CD14-positive monocyte (primary cell): ENCODE results near the gene NKAIN2. TPM values are rescaled to one million over a fixed set of nuclear protein-coding genes. Genes with fewer than 3 reads are reported as not detected.

Experiments
- DNase-seq, 3 donors: peaks; one replicate each; pipeline ENCODE4 v3.0.0-alpha.2; 2011 to 2022
- H2AFZ ChIP-seq: 2 replicates; pipeline ENCODE4 v1.6.0; 2012; ENCODE audit warnings: mild to moderate bottlenecking, low read depth, low read length, inconsistent platforms; ENCODE audit not compliant: insufficient read depth, poor library complexity, severe bottlenecking
- H3K27ac ChIP-seq, 2 donors: 1 replicate in 1 of 2; 2 replicates in 1 of 2; pipeline ENCODE4 v1.5.1; 2012 to 2013; ENCODE audit warnings: low read length in 2 of 2, control low read depth in 1 of 2, inconsistent platforms in 1 of 2, low read depth in 1 of 2, mild to moderate bottlenecking in 1 of 2
- H3K27me3 ChIP-seq, 2 donors: one replicate each; pipeline versions ENCODE4 v1.6.0 to v1.6.1; 2011 to 2013; ENCODE audit warnings: low read length in 2 of 2; ENCODE audit not compliant: control insufficient read depth in 2 of 2, insufficient read depth in 2 of 2
- H3K36me3 ChIP-seq, 2 donors: replicated peaks in 1 of 2; 1 replicate in 1 of 2; 2 replicates in 1 of 2; pipeline versions ENCODE4 v1.5.1 to v1.6.1; 2012 to 2013; ENCODE audit warnings: low read length in 2 of 2, control low read depth in 1 of 2, inconsistent platforms in 1 of 2, mild to moderate bottlenecking in 1 of 2; ENCODE audit not compliant: insufficient read depth in 2 of 2, control insufficient read depth in 1 of 2
- H3K4me1 ChIP-seq, 2 donors: 1 replicate in 1 of 2; 2 replicates in 1 of 2; pipeline versions ENCODE4 v1.5.1 to v1.6.1; 2012 to 2013; ENCODE audit warnings: low read length in 2 of 2, control low read depth in 1 of 2, inconsistent platforms in 1 of 2, mild to moderate bottlenecking in 1 of 2, moderate library complexity in 1 of 2; ENCODE audit not compliant: insufficient read depth in 2 of 2, control insufficient read depth in 1 of 2
- H3K4me2 ChIP-seq: replicated peaks from 2 replicates; pipeline ENCODE3; 2012; ENCODE audit warnings: low read length, moderate library complexity, mild to moderate bottlenecking; ENCODE audit not compliant: poor library complexity, severe bottlenecking; ENCODE audit errors: extremely low read depth
- H3K4me3 ChIP-seq, 3 experiments: fragments of 200-600 bp in 1 of 3; sonication (generic) in 1 of 3; replicated peaks in 1 of 3; 1 replicate in 2 of 3; 2 replicates in 1 of 3; pipeline ENCODE4 v1.5.1; 2011 to 2013; ENCODE audit warnings: low read length in 3 of 3, mild to moderate bottlenecking in 3 of 3, control low read depth in 2 of 3, low read depth in 2 of 3, inconsistent platforms in 1 of 3, moderate library complexity in 1 of 3
- H3K79me2 ChIP-seq: 2 replicates; pipeline ENCODE4 v1.6.0; 2012; ENCODE audit warnings: mild to moderate bottlenecking, control low read depth, inconsistent platforms, low read length, moderate library complexity; ENCODE audit not compliant: insufficient read depth
- H3K9ac ChIP-seq: 2 replicates; pipeline ENCODE4 v1.6.0; 2017; ENCODE audit warnings: low read length, mild to moderate bottlenecking; ENCODE audit not compliant: insufficient read depth, poor library complexity, severe bottlenecking
- H3K9me3 ChIP-seq, 2 donors: replicated peaks in 1 of 2; 1 replicate in 1 of 2; 2 replicates in 1 of 2; pipeline versions ENCODE4 v1.5.1 to v1.6.1; 2012 to 2013; ENCODE audit warnings: low read length in 2 of 2, control low read depth in 1 of 2; ENCODE audit not compliant: control insufficient read depth in 1 of 2, insufficient read depth in 1 of 2
- H4K20me1 ChIP-seq: 2 replicates; pipeline ENCODE4 v1.6.0; 2012; ENCODE audit warnings: mild to moderate bottlenecking, low read length, control low read depth, moderate library complexity; ENCODE audit not compliant: insufficient read depth
- H3K27ac Mint-ChIP-seq, 7 donors: one replicate each; pipeline ENCODE4 v1.8.0; 2020; ENCODE audit warnings: mild to moderate bottlenecking in 7 of 7, mixed read lengths in 7 of 7, moderate library complexity in 6 of 7, inconsistent platforms in 2 of 7
- H3K27me3 Mint-ChIP-seq, 3 donors: one replicate each; pipeline ENCODE4 v1.8.0; 2021 to 2022; ENCODE audit warnings: low read depth in 3 of 3, mild to moderate bottlenecking in 3 of 3, mixed read lengths in 3 of 3, moderate library complexity in 3 of 3, inconsistent platforms in 1 of 3
- H3K36me3 Mint-ChIP-seq, 2 donors: one replicate each; pipeline ENCODE4 v1.8.0; 2020; ENCODE audit warnings: mixed read lengths in 2 of 2, inconsistent platforms in 1 of 2, mild to moderate bottlenecking in 1 of 2
- H3K4me1 Mint-ChIP-seq: one replicate; pipeline ENCODE4 v1.8.0; 2020; ENCODE audit warnings: mild to moderate bottlenecking, mixed read lengths
- H3K4me3 Mint-ChIP-seq, 2 donors: one replicate each; pipeline ENCODE4 v1.8.0; 2020; ENCODE audit warnings: mild to moderate bottlenecking in 2 of 2, mixed read lengths in 2 of 2, moderate library complexity in 1 of 2
- H3K9me3 Mint-ChIP-seq, 7 donors: one replicate each; pipeline ENCODE4 v1.8.0; 2020 to 2022; ENCODE audit warnings: mixed read lengths in 7 of 7, mild to moderate bottlenecking in 6 of 7, moderate library complexity in 6 of 7, inconsistent platforms in 2 of 7
- WGBS: methylation state at CpG from one replicate; pipeline ENCODE4 v1.1.5; 2013; ENCODE audit warnings: missing lambda C conversion rate; ENCODE audit not compliant: insufficient coverage; 5-methylcytosine and 5-hydroxymethylcytosine counted together
- intact Hi-C, 2 donors: fragments of 100-400 bp; cut with micrococcal nuclease; formaldehyde crosslinking; loops; one replicate each; pipeline versions ENCODE4 v1.15.0 to v1.15.1; 2023
- polyA plus RNA-seq, 3 donors: library from polyadenylated mRNA; depleted of rRNA in 1 of 3; unstranded in 2 of 3; stranded (reverse) in 1 of 3; fragments of 300-500 nt in 2 of 3; fragments of >200 nt in 1 of 3; fragmentation: Illumina TruSeq in 2 of 3; gene quantifications; 1 replicate in 2 of 3; 2 replicates in 1 of 3; pipeline ENCODE4 v1.2.3, GENCODE V29; 2012 to 2021
- TF ChIP-seq, protein P1 (sequence below): fragments of 200-600 bp; IDR thresholded peaks from one replicate; pipeline ENCODE4 v1.8.0; 2022; ENCODE audit warnings: antibody characterized with exemption, mild to moderate bottlenecking

The NKAIN2 gene
- polyA plus RNA-seq, 3 donors: not detected

DNA sequence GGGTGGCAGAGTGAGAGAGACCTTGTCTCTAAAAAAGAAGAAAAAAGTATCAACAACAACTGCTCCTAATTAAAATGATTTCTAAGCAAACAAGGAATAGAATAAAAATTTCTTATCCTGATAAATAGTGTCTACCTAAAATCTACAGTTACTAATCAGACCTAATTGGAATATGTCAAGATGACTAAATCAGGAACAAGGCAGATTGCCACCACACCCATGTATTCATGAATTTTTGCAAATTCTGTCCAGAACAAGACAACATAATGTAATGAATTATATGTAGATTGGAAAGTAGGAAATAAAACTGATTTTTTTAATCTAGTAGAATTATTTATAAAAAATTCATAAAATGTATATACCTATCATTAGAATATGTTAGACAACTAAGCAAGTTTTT lies 339.8 kb downstream of the NKAIN2 start:
- Histone ChIP-seq H3K4me1 (no peaks in the 10 kb centered on the region), H3K27ac (no peak overlapping the region), H3K4me3 (no peak overlapping the region), H3K79me2 (no peaks in the 10 kb centered on the region), H2AFZ (no peak overlapping the region), H4K20me1 (no peaks in the 10 kb centered on the region), H3K9ac (no peak overlapping the region), H3K36me3 (no peaks in the 10 kb centered on the region), H3K27me3 (no peaks in the 10 kb centered on the region), H3K4me2 (no peak overlapping the region), H3K9me3 (no peaks in the 10 kb centered on the region)
- Mint-ChIP-seq H3K9me3 (peaks cover 0 to 2% (median 0%) of the 10 kb centered on the region in 7 donors), H3K4me1 (no peaks in the 10 kb centered on the region), H3K27me3 (no peaks in the 10 kb centered on the region), H3K4me3 (no peak overlapping the region), H3K36me3 (no peaks in the 10 kb centered on the region), H3K27ac (no peak overlapping the region)
- intact Hi-C loops: no loop called here
- no peak for DNase-seq
- TF ChIP-seq, protein P1, sequence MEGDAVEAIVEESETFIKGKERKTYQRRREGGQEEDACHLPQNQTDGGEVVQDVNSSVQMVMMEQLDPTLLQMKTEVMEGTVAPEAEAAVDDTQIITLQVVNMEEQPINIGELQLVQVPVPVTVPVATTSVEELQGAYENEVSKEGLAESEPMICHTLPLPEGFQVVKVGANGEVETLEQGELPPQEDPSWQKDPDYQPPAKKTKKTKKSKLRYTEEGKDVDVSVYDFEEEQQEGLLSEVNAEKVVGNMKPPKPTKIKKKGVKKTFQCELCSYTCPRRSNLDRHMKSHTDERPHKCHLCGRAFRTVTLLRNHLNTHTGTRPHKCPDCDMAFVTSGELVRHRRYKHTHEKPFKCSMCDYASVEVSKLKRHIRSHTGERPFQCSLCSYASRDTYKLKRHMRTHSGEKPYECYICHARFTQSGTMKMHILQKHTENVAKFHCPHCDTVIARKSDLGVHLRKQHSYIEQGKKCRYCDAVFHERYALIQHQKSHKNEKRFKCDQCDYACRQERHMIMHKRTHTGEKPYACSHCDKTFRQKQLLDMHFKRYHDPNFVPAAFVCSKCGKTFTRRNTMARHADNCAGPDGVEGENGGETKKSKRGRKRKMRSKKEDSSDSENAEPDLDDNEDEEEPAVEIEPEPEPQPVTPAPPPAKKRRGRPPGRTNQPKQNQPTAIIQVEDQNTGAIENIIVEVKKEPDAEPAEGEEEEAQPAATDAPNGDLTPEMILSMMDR: no peak

GRCh38 chr6:124147621-124148020 lies 344.0 kb downstream of the NKAIN2 start:
- no peaks in the 10 kb centered on the region for H3K9me3 ChIP-seq
- WGBS: 40% methylated on average over 1 of the region's 5 CpGs

More at GRCh38 chr6:124147621-124148020, 344.0 kb downstream of the NKAIN2 start:
- Mint-ChIP-seq H3K4me3 (no peak overlapping the region), H3K9me3 (peaks cover 0 to 2% (median 0%) of the 10 kb centered on the region in 7 donors), H3K27me3 (peaks cover 0 to 1% (median 0%) of the 10 kb centered on the region in 3 donors), H3K4me1 (no peaks in the 10 kb centered on the region), H3K27ac (no peak overlapping the region), H3K36me3 (no peaks in the 10 kb centered on the region)
- Histone ChIP-seq H3K27me3 (no peaks in the 10 kb centered on the region), H4K20me1 (no peaks in the 10 kb centered on the region), H3K9ac (no peak overlapping the region), H3K4me2 (no peak overlapping the region), H2AFZ (no peak overlapping the region), H3K79me2 (no peaks in the 10 kb centered on the region), H3K27ac (no peak overlapping the region), H3K4me3 (no peak overlapping the region), H3K4me1 (no peaks in the 10 kb centered on the region), H3K36me3 (no peaks in the 10 kb centered on the region)
- intact Hi-C loops: no loop called here
- TF ChIP-seq, protein P1: no peak
- DNase-seq: no peak
